ENCODE results near the gene ARCN1.
"Not testable (repeated sequence)": the region's sequence is repeated elsewhere in the genome, so short reads cannot be mapped to it uniquely, and the experiment has no call there.

ARCN1 gene

DNA sequence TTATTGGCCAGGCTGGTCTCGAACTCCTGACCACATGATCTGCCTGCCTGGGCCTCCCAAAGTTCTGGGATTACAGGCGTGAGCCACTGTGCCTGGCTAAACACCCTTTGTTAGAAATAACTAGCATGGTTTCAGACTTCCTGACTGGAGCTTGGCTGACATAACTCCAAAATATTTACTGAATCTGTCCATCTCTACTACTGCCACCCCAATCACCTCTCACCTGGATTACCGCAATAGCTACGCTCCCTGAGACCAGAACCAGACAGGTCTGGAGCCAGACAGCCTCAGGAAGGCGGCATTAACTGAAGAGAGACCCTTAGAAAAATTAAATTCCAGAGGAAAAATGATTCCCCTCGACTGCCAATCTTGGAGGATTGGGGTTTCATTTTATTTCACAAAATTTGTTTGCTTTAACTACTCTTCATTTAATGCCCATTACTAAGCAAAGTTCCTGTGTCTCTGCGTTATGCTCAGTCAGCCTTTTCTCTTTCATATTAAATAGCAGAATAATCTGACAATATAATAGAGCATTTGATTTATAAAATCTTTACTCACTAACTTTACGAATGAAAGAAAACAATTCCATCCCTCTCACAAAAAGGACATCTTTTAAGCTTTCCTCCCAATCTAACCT is 28.1 kb upstream of the ARCN1 start:
- no peak for DNase-seq (ENCODE audit: low read depth in 2 of 2)

DNA sequence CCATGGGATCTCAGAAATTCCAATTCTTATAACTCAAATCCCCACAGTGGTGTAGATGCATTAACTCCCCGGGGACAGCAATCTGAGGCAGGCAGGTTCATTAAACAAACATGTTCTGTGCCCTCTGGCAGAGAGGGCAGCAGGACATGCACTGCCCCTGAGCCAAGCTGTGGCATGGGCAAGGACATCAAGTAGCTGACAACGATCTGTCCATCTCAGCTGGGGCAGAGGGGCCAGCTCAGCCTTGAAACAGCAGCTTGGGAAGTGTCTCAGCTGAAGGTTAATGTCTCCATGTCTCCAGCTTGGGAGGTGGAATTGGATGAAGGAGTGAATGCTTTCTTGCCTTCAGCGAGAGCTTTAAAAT is 27.6 kb upstream of the ARCN1 start:
- DNase-seq (ENCODE audit: low read depth in 2 of 2): no peak

DNA sequence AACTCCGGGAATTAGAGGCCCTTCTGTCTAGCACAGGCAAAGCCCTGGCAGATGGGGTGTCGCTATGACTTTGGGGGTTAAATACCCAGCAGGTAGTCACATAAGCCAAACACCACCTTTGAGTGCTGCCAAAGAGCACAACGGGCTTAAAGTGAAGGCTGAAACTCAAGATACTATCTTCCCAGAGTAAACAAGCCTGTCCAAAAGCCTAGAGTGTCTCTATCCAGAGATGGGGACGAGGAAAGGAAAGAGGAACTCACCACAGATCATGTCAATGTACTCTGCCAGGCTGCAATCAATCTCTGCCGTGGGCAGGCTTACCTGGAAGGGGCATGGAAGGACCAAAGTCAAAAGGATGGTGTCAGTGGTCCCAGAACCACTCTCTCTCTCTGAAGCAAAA is 26.7 kb upstream of the ARCN1 start:
- no peak for DNase-seq (ENCODE audit: low read depth in 2 of 2)

DNA sequence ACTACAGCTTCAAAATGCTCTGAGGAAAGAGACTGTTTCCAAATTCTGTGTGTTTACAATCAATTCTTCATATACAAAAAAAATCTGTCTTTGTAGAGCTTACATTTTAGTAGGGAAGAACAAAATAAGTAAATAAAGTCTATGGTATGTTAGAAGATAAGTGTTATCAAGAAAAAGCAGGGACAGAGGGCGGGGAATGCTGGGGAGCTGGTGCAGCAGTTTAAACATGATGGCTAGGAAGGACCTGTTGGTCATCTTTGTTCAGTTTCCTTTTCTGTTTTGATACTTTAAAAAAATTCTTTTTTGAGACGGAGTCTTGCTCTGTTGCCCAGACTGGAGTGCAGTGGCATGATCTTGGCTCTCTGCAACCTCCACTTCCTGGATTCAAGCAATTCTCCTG is 25.1 kb upstream of the ARCN1 start:
- no peak for DNase-seq (ENCODE audit: low read depth in 2 of 2)

DNA sequence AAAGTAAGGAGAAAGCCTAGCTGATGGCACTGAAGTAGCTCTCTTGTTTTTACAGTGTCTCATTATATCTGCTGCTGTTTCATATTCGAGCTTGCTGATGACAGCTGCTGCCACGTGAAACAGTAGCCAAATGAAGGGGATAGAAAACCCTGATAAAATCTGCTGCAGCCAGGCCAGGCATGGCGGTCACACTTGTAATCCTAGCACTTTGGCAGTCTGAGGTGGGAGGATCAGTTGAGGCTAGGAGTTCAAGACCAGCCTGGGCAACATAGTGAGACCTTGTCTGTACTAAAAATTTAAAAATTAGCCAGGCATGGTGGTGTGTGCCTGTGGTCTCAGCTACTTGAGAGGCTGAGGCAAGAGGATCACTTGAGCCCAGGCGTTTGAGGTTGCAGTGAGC is 19.9 kb upstream of the ARCN1 start:
- no peak for DNase-seq (ENCODE audit: low read depth in 2 of 2)

DNA sequence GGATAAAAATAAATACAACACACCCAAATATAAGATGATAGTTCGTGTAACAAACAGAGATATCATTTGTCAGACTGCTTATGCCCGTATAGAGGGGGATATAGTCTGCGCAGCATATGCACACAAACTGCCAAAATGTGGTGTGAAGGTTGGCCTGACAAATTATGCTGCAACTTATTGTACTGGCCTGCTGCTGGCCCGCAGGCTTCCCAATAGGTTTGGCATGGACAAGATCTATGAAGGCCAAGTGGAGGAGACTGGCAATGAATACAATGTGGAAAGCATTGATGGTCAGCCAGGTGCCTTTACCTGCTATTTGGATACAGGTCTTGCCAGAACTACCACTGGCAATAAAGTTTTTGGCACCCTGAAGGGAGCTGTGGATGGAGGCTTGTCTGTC is 11.4 kb upstream of the ARCN1 start:
- no peak for DNase-seq (ENCODE audit: low read depth in 2 of 2)

DNA sequence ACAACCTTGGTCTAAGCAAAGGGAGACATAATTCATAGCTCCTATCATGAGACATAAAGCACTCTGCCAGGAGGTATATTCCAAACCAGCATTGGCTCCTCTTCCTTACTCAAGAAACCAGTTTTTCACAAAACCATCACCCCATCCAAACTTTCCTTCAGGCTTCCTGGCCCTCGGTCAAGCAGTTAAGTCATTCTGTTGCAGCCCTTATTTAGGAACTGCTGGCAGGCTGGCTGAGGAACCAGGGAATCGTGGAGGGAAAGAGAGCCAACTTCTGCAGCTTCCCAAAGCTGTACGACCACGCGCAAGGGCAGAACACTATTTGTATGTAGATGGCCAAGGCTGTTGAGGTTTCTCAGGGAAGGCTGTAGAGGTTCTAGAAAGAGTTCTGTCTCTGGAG is 7.2 kb upstream of the ARCN1 start:
- no peak for DNase-seq (ENCODE audit: low read depth in 2 of 2)

DNA sequence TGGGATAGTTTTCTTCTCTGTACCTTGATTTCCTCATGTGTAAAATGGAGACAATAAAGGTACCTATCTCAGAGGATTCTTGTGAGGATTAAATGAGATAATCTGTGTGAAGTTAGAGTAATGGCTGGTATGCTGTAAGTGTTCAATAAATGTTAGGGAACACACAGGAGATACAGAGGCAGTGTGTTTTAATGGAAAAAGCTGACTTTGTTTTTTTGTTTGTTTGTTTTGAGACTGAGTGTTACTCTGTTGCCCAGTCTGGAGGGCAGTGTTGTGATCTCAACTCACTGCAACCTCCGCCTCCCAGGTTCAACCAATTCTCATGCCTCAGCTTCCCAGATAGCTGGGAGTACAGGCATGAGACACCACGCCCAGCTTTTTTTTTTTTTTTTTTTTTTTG is 2.5 kb upstream of the ARCN1 start:
- DNase-seq (ENCODE audit: low read depth in 2 of 2): no peak

DNA sequence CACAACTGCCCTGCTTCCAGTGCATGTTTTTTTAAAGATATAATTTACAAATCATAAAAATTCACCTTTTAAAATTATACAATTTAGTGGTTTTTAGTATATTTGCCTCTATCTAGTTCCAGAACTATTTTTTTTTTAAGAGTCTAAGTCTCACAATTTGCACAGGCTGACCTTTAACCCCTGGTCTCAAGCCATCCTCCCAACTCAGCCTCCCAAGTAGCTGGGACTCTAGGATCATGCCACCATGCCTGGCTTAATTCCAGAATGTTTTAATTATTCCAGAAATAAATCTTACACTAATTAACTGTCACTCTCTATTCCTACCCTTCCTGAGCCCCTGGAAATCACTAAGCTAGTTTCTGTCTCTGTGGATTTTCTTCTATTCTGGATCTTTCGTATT is 1.4 kb upstream of the ARCN1 start:
- no peak for DNase-seq (ENCODE audit: low read depth in 2 of 2)

DNA sequence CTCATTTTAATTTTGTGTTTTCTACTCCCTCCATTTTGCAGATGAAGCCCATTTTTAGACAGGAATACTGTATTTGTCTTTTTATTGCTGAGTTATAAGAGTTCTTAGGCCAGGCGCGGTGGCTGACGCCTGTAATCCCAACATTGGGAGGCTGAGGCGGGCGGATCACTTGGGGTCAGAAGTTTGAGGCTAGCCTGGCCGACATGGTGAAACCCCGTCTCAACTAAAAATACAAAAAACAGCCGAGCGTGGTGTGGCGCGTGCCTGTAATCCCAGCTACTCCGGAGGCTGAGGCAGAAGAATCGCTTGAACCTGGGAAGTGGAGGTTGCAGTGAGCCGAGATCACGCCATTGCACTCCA is 528 bp upstream of the ARCN1 start:
- not testable (repeated sequence) for DNase-seq (ENCODE audit: low read depth in 2 of 2)

DNA sequence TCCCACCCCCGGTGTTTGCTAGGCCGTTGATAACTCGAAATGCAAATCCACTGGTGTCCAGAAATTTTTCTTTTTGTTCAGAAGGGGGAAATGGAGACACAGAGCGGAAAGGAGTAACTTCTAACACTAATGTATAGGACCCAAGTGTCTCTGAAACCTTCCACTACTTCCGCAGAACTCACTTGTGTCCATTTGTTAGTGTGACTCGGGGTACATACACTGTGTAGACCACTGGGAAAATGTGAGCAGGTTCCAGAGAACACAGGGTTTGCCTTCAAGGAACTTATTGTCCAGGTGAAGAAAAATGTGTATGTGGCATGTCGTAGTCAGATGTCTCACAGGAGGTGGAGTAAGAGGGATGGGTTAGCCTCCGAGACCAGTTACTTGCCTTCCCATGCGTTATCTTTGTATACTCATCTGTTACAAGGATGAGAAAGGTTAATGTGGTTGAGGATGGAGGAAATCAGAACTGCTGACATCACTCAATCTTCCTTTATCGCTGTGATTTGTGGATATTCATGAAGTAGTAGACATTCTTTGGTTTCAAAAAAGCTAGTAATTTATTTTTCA is 857 bp downstream of the ARCN1 start:
- no peak for DNase-seq (ENCODE audit: low read depth in 2 of 2)

DNA sequence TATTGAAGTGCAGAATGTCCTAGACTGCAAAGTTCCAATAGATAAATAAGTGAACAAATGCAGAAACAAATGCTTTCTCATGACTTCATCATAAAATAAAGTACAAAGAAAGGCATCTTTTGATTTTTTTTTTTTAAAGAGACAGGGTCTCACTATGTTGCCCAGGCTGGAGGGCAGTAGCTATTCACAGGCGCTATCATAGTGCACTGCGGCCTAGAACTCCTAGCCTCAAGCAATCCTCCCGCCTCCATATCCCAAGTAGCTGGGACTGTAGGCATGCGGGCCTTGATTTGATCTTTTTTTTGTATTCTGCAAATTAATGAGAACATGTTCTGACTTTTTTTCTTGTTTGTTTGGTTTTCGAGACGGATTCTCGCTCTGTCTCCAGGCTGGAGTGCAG is 2.4 kb downstream of the ARCN1 start:
- DNase-seq (ENCODE audit: low read depth in 2 of 2): no peak

DNA sequence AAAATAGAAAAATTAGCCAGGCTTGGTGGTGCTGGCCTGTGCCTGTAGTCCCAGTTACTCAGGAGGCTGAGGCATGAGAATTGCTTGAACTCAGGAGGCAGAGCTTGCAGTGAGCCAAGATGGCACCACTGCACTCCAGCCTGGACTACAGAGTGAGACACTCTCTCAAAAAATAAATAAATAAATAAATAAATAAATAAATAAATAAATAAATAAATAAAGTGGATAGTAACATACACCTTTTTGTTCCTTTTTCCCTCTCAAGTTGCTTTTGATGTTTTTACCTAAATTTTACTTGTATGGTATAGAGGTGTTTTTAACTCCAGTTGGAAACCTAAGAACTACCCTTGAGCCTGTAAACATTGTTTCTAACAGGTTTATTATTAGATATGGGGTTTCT is 5.8 kb downstream of the ARCN1 start:
- not testable (repeated sequence) for DNase-seq (ENCODE audit: low read depth in 2 of 2)

DNA sequence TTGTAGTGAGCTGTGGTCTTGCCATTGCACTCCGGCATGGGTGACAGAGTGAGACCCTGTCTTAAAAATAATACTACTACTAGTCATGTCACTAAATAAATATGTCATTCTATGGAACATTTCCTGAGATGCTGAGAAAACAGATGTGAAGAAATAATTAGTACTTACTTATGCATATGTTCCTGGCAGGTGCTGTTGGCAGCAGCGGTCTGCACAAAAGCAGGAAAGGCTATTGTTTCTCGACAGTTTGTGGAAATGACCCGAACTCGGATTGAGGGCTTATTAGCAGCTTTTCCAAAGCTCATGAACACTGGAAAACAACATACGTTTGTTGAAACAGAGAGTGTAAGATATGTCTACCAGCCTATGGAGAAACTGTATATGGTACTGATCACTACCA is 8.8 kb downstream of the ARCN1 start:
- no peak for DNase-seq (ENCODE audit: low read depth in 2 of 2)

DNA sequence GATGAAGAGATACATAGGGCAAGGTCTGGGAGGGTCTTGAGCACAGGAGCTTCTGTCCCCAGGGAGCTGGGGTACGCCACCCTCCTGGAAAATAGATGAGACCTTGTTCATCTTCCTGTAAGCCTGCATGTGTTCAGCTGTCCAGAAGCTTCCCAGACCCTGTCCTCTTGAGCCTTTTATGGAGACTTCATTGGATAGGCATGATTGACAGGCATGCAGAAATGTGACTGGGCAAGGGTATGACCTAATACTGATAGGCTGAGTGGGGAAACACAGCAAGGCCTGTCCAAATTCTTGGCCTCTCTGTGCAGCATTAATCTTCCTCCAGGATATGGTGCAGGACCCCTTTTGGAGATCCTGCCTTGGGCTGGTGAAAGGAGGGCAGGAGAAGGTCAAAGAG is 15.7 kb downstream of the ARCN1 start:
- no peak for DNase-seq (ENCODE audit: low read depth in 2 of 2)

DNA sequence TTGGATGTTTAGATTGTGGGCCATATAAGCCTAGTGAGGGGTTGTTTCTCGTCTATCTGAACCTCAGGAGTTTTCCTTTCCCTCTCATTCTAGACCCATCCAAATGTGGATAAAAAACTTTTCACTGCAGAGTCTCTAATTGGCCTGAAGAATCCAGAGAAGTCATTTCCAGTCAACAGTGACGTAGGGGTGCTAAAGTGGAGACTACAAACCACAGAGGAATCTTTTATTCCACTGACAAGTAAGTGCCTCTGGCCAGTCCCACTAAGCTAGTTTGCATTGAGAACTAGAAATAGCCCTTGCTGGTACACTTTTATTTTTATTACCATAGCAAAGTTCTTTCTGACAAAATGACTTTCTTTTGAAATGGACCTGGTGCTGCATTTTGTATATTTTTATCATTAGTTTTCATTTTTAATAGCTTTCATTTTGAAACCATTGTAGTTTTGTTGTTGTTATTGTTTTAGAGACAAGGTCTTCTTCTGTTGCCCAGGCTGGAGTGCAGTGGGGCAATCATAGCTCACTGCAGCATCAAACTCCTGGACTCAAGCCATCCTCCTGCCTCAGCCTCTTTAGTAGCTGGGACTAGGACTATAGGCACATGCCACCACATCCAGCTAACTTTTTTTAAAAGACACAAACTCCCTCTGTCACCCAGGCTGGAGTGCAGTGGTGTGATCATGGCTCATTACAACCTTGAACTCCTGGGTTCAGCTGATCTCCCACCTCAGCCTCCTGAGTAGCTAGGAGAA is 20.6 kb downstream of the ARCN1 start:
- DNase-seq (ENCODE audit: low read depth in 2 of 2): no peak

DNA sequence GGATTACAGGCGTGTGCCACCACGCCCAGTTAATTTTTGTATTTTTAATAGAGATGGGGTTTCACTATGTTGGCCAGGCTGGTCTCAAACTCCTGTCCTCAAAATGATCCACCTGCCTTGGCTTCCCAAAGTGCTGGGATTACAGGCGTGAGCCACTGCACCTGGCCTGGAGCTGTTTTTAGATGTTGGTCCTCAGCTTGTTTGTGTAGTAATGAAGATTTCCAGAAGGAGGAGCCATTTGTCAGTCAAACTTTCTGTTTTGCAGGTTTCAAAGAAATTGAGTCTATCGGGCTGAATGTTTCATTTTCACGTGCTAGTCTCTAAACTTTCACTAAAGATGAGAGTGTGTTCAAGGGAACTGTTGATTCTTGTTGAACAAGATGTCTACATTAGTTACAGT is 22.8 kb downstream of the ARCN1 start:
- not testable (repeated sequence) for DNase-seq (ENCODE audit: low read depth in 2 of 2)

DNA sequence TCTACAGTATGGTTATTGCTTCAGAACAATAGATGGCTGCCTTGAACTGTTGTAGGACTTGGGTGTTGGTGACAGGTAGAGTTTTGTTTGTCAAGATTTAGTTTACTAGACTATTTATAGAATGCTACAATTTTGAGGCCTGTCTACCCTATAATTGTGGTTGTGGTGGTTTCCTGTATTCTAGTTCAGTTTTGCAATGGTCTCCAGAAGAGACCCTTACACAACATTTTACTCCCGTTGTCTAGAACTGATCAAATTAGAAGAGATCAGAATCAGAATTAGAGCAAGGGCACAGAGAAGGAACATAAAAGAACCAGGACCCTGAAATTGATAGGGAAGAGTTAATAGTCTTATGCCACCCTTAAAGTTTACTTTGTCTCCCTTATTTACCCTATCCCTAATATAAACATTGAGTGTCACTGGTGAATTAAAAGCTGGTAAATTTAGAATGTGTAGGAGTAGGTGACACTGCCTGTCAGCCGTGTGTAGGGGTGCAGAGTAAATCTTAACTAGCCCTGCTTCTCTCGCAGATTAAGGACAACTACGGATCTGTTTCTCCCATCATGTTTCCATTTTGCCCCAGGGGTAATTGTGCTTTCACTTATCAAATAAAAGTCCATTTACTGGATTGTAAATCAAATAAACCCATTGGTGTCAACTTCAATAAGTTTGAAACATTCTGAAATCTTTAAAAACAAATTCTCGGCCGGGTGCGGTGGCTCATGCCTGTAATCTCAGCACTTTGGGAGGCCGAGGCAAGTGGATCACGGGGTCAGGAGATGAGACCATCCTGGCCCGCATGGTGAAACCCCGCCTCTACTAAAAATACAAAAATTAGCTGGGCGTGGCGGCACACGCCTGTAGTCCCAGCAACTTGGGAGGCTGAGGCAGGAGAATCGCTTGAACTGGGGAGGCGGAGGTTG is 24.3 kb downstream of the ARCN1 start:
- no peak for DNase-seq (ENCODE audit: low read depth in 2 of 2)

DNA sequence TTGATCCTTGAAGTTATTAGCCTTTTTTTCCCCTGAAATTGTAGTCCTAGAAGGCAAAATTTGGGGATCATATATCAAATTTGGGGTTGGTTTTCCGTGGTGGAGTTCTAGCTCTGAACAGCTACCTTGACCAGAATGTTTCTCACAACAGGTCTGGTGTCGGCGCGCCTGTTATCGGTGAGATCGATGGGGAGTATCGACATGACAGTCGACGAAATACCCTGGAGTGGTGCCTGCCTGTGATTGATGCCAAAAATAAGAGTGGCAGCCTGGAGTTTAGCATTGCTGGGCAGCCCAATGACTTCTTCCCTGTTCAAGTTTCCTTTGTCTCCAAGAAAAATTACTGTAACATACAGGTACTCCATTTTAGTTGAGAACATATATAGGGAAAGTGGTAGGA is 25.3 kb downstream of the ARCN1 start:
- DNase-seq (ENCODE audit: low read depth in 2 of 2): no peak

DNA sequence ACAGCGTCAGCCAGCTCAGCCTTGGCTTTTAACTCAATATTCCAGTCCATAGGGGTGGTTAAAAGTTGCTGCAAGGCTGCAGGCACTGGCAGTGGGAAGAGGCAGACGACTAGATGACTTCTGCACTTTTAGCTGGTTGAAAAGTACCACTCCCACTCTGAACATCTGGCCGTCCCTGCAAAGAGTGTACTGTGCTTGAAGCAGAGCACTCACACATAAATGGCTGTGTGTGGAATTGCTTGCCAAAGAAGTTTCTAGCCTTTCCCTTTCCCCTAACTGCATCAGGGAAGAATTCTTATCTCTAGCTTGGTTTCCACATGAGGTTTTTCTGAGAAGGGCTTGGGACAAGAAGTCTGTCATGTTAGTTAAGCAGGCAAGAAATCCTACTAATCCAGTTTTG is 30.1 kb downstream of the ARCN1 start:
- DNase-seq (ENCODE audit: low read depth in 2 of 2): no peak

DNA sequence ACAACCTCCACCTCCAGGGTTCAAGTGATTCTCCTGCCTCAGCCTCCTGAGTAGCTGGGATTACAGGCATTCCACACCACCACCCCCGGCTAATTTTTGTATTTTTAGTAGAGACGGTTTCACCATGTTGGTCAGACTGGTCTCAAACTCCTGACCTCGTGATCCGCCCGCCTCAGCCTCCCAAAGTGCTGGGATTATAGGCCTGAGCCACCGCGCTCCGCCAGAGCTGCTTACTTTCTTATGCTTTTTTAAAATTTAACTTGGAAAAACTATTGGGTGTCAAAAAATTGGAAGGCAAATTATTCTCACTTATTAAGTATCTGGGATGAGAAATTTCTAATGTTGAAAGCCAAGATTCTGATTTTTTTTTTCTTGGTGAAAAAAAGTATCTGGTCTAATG is 31.5 kb downstream of the ARCN1 start:
- not testable (repeated sequence) for DNase-seq (ENCODE audit: low read depth in 2 of 2)

DNA sequence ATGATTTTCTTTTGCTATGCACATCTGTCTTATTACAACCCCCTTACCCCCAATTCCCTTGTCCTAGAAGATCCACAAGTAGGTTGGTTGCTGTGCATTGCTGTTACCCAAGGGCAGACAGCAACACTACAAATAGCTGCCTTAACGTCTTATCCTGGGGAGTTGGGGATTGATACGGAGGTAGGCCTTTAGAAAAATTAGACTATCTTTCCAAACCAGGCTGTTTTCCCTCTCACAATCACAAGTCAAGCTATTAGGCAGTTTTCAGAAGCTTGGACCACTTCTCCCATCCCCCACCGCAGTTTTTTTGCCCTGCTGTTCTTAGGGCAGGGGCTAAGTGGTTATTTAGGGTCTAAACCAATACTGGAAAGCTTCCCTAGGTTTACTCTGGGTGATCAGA is 32.4 kb downstream of the ARCN1 start:
- no peak for DNase-seq (ENCODE audit: low read depth in 2 of 2)

Data from activated CD8-positive, alpha-beta memory T cell treated with anti-CD3 and anti-CD28 coated beads for 4 hours (primary cell).